Ascending aorta (tissue), 2 donors: ENCODE results near the gene CBARP. TPM values are rescaled to one million over a fixed set of nuclear protein-coding genes. Genes with fewer than 3 reads are reported as not detected.

ENCODE experiments used
- DNase-seq, 2 donors: peaks; one replicate each; pipeline ENCODE4 v3.0.0-alpha.2; 2019; ENCODE audit warnings: low spot score in 2 of 2
- H3K27ac ChIP-seq, 2 donors: fragments of 200-600 bp; sonication (generic); one replicate each; pipeline ENCODE4 v1.5.1; 2016 to 2017; ENCODE audit warnings: mild to moderate bottlenecking in 1 of 2
- H3K27me3 ChIP-seq: fragments of 200-600 bp; sonication (generic); one replicate; pipeline ENCODE4 v1.5.1; 2017
- H3K36me3 ChIP-seq, 2 donors: fragments of 200-600 bp; sonication (generic); one replicate each; pipeline ENCODE4 v1.5.1; 2016
- H3K4me1 ChIP-seq, 2 donors: fragments of 200-600 bp; sonication (generic); one replicate each; pipeline ENCODE4 v1.5.1; 2016 to 2017; ENCODE audit warnings: mild to moderate bottlenecking in 1 of 2
- H3K4me3 ChIP-seq, 2 donors: fragments of 200-600 bp; sonication (generic); one replicate each; pipeline ENCODE4 v1.5.1; 2016 to 2017; ENCODE audit warnings: mild to moderate bottlenecking in 1 of 2
- H3K9me3 ChIP-seq, 2 donors: fragments of 200-600 bp; sonication (generic); one replicate each; pipeline ENCODE4 v1.5.1; 2016
- intact Hi-C: fragments of 100-400 bp; cut with DNase I; formaldehyde crosslinking; loops from one replicate; pipeline ENCODE4 v1.15.1; 2023
- total RNA-seq: library from RNA; depleted of rRNA; stranded (reverse); fragments of >200 nt; gene quantifications from one replicate; pipeline ENCODE4 v1.1.0, GENCODE V29; 2016
- TF ChIP-seq, protein P1 (sequence below), 3 experiments: fragments of 200-600 bp in 2 of 3; fragments of 450-650 bp in 1 of 3; sonication (generic) in 2 of 3; IDR thresholded peaks; one replicate each; pipeline ENCODE4 v1.5.1; 2016 to 2019; ENCODE audit warnings: antibody characterized with exemption in 3 of 3, mild to moderate bottlenecking in 1 of 3, moderate library complexity in 1 of 3

CBARP gene
- total RNA-seq, 1 donor from 2014 or later, result 1.9 TPM

DNA sequence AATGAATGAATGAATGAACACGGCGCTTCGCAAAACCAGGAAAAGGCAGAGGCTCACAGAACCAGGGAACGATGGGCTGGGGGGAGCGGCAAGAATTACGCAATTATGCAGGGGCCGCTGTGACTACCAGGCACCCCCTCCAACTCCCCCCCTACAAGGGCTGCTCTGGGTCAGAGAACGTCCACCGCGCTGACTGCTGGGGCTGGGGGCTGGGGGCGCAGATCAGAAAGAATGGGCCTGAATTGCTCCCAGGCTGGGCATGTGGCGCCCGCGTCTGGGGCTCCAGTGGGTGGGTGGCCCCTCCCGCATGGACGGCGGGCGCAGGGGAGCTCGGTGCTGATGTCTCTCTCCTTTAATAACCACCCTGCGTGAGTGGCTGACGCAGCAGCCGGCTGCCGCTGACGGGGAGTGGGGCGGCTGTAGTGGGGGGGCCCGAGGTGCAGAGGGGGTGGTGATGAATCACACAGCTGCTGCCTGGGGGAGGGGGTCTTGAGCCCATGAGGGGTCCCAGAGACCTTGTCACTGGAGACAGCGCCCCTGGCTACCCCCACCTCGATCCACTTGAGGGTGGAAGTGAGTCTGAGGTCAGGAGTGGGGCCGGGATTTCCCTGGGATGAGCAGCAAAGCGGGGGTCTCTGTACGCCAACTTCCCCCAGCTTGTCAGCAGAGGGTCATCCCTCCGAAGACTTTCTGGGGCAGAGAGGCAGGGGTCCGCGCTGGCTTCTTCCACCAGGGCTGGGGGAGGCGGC lies 29.8 kb upstream of the CBARP start:
- H3K4me3 ChIP-seq, result peak overlapping the region in 1 of 2 donors; percentile 71
- H3K36me3 ChIP-seq, result peaks cover 19 to 20% of the 10 kb centered on the region in 2 donors
- H3K27ac ChIP-seq, result peak overlapping the region; percentile 94 to 95
- DNase-seq, result no peak
- no peaks in the 10 kb centered on the region for H3K27me3 ChIP-seq
- intact Hi-C loops, result loop anchor here (1.0 to 2.0 kb wide), 4 partner anchors 23 to 241 kb away; partner anchors contain the start of genes CNN2 and GPX4
- TF ChIP-seq, protein P1, sequence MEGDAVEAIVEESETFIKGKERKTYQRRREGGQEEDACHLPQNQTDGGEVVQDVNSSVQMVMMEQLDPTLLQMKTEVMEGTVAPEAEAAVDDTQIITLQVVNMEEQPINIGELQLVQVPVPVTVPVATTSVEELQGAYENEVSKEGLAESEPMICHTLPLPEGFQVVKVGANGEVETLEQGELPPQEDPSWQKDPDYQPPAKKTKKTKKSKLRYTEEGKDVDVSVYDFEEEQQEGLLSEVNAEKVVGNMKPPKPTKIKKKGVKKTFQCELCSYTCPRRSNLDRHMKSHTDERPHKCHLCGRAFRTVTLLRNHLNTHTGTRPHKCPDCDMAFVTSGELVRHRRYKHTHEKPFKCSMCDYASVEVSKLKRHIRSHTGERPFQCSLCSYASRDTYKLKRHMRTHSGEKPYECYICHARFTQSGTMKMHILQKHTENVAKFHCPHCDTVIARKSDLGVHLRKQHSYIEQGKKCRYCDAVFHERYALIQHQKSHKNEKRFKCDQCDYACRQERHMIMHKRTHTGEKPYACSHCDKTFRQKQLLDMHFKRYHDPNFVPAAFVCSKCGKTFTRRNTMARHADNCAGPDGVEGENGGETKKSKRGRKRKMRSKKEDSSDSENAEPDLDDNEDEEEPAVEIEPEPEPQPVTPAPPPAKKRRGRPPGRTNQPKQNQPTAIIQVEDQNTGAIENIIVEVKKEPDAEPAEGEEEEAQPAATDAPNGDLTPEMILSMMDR (IDR thresholded peaks at IDR 0.05), result no peak
- H3K4me1 ChIP-seq, result peaks cover 36 to 61% of the 10 kb centered on the region in 2 donors
- H3K9me3 ChIP-seq, result no peaks in the 10 kb centered on the region

DNA sequence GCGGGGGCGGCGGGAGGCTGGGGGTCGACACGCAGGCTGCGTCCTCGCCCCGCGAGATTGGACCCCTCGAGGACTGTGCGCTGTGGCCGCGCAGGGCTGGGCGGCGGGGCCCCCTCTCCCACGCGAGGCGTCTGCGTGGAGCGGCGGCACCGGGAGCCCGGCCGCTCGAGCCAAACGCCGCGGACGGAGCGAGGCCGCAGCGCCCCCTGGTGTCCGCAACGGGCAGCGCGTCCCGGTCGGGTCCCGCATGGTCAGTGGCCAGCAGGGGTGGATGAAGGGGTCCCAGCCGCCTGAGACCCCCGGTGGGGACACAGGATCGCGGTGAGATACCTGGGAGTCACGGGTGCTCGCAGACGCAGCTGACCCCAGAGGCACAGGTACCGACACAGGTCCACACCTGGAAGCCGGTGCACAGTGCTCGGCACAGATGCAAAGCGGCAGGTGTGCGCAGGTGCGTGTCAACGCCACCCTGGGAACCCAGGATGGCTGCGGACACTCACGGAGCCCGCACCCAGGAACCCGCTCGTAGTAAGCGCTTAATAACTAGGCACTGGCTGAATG lies 29.2 kb upstream of the CBARP start:
- Histone ChIP-seq H3K27ac (peak overlapping the region; percentile 96 to 99), H3K36me3 (peaks cover 13% of the 10 kb centered on the region in 2 donors), H3K4me1 (peaks cover 37 to 63% of the 10 kb centered on the region in 2 donors), H3K27me3 (no peaks in the 10 kb centered on the region), H3K4me3 (peak overlapping the region; percentile 46 to 71), H3K9me3 (no peaks in the 10 kb centered on the region)
- TF ChIP-seq, protein P1 (IDR thresholded peaks at IDR 0.05), result peak; percentile 84 to 100 (median 86)
- intact Hi-C loops, result loop anchor here (1.0 to 2.0 kb wide), 3 partner anchors 19 to 46 kb away; partner anchors contain the start of gene MIDN
- peak in 1 of 2 donors; percentile 83 for DNase-seq

DNA sequence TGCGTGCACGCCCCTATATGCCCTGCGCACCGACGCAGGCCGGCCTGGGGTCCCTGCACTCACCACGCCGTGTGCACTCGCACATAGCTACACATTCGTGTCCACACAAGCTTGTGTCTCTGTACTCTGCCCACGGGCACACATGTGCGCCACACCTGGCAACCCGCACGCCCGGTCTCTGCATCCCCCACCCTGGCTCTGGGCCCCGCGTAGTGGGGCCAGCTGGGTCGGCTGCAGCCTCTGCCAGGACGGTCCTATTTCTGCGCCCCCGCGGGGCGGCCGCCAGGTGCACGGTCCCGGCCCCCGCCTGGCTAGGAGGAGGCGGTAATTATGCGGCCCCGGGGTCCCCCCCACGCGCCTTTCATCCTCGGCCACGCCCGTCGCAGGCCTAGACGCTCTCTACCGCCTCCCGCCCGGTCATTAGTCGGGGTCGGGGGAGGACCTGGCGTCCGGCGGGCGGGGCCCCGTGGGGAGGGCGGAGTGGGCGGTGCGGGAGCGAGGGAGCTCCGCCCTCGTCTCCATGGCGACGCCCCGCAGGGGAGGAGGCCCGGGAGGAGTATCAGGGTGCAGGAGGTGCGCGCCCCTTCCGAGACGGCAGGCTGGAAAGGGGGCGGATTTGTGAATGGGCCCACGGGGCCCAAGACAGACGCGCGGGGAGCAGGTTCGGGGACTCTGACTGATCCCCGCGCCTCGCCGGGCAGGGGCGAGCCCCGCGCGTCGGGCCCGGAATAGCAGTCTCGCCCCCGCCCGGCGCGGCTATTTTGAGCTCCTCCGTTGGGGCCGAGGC lies 28.5 kb upstream of the CBARP start:
- no peaks in the 10 kb centered on the region for H3K9me3 ChIP-seq
- peaks cover 6 to 7% of the 10 kb centered on the region in 2 donors for H3K36me3 ChIP-seq
- H3K27ac ChIP-seq, result peak overlapping the region; percentile 96 to 99
- TF ChIP-seq, protein P1 (IDR thresholded peaks at IDR 0.05), result no peak
- intact Hi-C loops, result loop anchor here (1.0 to 2.0 kb wide), 2 partner anchors 18 to 46 kb away; partner anchors contain the start of gene MIDN
- no peaks in the 10 kb centered on the region for H3K27me3 ChIP-seq
- H3K4me1 ChIP-seq, result peaks cover 30 to 63% of the 10 kb centered on the region in 2 donors
- peak overlapping the region; percentile 46 to 71 for H3K4me3 ChIP-seq
- DNase-seq, result peak in 1 of 2 donors; percentile 91

DNA sequence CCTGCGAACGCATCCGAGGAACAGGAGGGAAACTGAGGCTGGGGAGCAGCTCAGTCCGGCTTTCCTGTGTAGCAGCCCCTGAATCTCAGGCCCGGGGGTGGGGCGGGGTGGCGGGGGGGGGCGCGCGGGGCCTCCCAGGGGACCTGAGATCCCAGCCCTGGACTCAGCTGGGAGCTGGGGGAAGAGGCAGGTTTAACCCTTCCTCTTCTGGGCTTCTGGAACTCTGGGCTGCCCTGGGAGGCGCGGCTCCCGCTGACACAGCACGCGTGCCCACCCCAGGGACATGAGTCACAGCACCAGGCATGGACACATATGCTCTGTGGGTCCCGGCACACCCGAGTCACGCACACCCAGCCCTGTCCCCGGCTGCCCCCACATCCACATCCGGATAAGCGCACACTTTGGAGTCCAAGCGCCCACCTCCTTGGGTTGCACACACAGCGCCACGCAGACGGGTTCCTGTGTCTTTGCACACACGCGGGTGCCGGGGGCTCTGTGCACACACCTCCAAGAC lies 27.9 kb upstream of the CBARP start:
- H3K36me3 ChIP-seq, result peaks cover 0 to under 1% of the 10 kb centered on the region in 2 donors
- peak overlapping the region; percentile 46 to 71 for H3K4me3 ChIP-seq
- intact Hi-C loops, result loop anchor here (1.0 to 2.0 kb wide), 2 partner anchors 17 to 45 kb away; partner anchors contain the start of gene MIDN
- peak overlapping the region; percentile 96 to 99 for H3K27ac ChIP-seq
- DNase-seq, result peak; percentile 76 to 95
- TF ChIP-seq, protein P1 (IDR thresholded peaks at IDR 0.05), result no peak
- no peaks in the 10 kb centered on the region for H3K9me3 ChIP-seq
- H3K27me3 ChIP-seq, result no peaks in the 10 kb centered on the region
- peaks cover 24 to 59% of the 10 kb centered on the region in 2 donors for H3K4me1 ChIP-seq
